CD4-positive, alpha-beta memory T cell (primary cell): ENCODE measurements around the gene FRMPD4. TPM values are rescaled to one million over a fixed set of nuclear protein-coding genes. Genes with fewer than 3 reads are reported as not detected.
"Not testable (repeated sequence)": the region's sequence is repeated elsewhere in the genome, so short reads cannot be mapped to it uniquely, and the experiment has no call there.

Source experiments
- CTCF ChIA-PET: fragments of 350-600 bp; sonication (Branson Sonifier 250); formaldehyde crosslinking; loops from one replicate; lab custom pipeline; 2021; ENCODE audit warnings: inconsistent platforms; ENCODE audit not compliant: partially characterized antibody; lab: Charles Lee
- POLR2A ChIA-PET: fragments of 350-600 bp; sonication (Branson Sonifier 250); formaldehyde crosslinking; loops from one replicate; lab custom pipeline; 2021; ENCODE audit not compliant: partially characterized antibody; lab: Charles Lee
- DNase-seq, 5 donors: peaks; one replicate each; pipeline versions ENCODE4 v3.0.0 to v3.0.0-alpha.2; 2020 to 2022; ENCODE audit warnings: mixed read lengths in 1 of 5
- H3K27ac ChIP-seq: one replicate; pipeline ENCODE4 v1.7.0; 2013; ENCODE audit warnings: low read depth, low read length
- H3K27me3 ChIP-seq: 2 replicates; pipeline ENCODE4 v1.7.0; 2013; ENCODE audit warnings: mild to moderate bottlenecking, low read length, moderate library complexity; ENCODE audit not compliant: insufficient read depth
- H3K36me3 ChIP-seq: 2 replicates; pipeline ENCODE4 v1.7.0; 2013; ENCODE audit warnings: mild to moderate bottlenecking, low read length, moderate library complexity; ENCODE audit not compliant: insufficient read depth
- H3K4me1 ChIP-seq: 2 replicates; pipeline ENCODE4 v1.7.0; 2013; ENCODE audit warnings: mild to moderate bottlenecking, low read length, moderate library complexity; ENCODE audit not compliant: insufficient read depth
- H3K4me3 ChIP-seq, 2 donors: one replicate each; pipeline ENCODE4 v1.7.0; 2013; ENCODE audit warnings: low read length in 2 of 2, mild to moderate bottlenecking in 1 of 2
- H3K9me3 ChIP-seq, 2 donors: one replicate each; pipeline ENCODE4 v1.7.0; 2013; ENCODE audit warnings: low read length in 2 of 2, control low read depth in 1 of 2; ENCODE audit not compliant: control insufficient read depth in 1 of 2
- H3K27ac Mint-ChIP-seq, 7 donors: one replicate each; pipeline ENCODE4 v1.8.0; 2020 to 2021; ENCODE audit warnings: mixed read lengths in 7 of 7, mild to moderate bottlenecking in 6 of 7, inconsistent platforms in 3 of 7, moderate library complexity in 3 of 7
- H3K27me3 Mint-ChIP-seq, 2 donors: one replicate each; pipeline ENCODE4 v1.8.0; 2020 to 2021; ENCODE audit warnings: mixed read lengths in 2 of 2
- H3K36me3 Mint-ChIP-seq, 2 donors: one replicate each; pipeline ENCODE4 v1.8.0; 2020 to 2021; ENCODE audit warnings: mixed read lengths in 2 of 2, inconsistent platforms in 1 of 2, mild to moderate bottlenecking in 1 of 2
- H3K4me1 Mint-ChIP-seq, 4 donors: one replicate each; pipeline ENCODE4 v1.8.0; 2020 to 2021; ENCODE audit warnings: mixed read lengths in 4 of 4, mild to moderate bottlenecking in 1 of 4
- H3K4me3 Mint-ChIP-seq, 8 donors: one replicate each; pipeline ENCODE4 v1.8.0; 2020 to 2021; ENCODE audit warnings: mixed read lengths in 8 of 8, mild to moderate bottlenecking in 7 of 8, moderate library complexity in 6 of 8, inconsistent platforms in 3 of 8
- H3K9me3 Mint-ChIP-seq, 8 donors: one replicate each; pipeline ENCODE4 v1.8.0; 2020 to 2021; ENCODE audit warnings: mixed read lengths in 8 of 8, mild to moderate bottlenecking in 5 of 8, inconsistent platforms in 3 of 8, moderate library complexity in 1 of 8
- intact Hi-C: fragments of 100-400 bp; cut with micrococcal nuclease; formaldehyde crosslinking; loops from one replicate; pipeline ENCODE4 v1.15.1; 2023
- polyA plus RNA-seq, 2 donors: library from polyadenylated mRNA; unstranded; fragments of 300-500 nt; fragmentation: Illumina TruSeq; gene quantifications; one replicate each; pipeline ENCODE4 v1.2.3, GENCODE V29; 2021
- total RNA-seq, 2 experiments: library from RNA; stranded (reverse); gene quantifications; one replicate each; pipeline ENCODE4 v1.2.3, GENCODE V29; 2021

FRMPD4 gene
- total and polyA plus RNA-seq, 4 experiments from 2014 or later = not detected

DNA sequence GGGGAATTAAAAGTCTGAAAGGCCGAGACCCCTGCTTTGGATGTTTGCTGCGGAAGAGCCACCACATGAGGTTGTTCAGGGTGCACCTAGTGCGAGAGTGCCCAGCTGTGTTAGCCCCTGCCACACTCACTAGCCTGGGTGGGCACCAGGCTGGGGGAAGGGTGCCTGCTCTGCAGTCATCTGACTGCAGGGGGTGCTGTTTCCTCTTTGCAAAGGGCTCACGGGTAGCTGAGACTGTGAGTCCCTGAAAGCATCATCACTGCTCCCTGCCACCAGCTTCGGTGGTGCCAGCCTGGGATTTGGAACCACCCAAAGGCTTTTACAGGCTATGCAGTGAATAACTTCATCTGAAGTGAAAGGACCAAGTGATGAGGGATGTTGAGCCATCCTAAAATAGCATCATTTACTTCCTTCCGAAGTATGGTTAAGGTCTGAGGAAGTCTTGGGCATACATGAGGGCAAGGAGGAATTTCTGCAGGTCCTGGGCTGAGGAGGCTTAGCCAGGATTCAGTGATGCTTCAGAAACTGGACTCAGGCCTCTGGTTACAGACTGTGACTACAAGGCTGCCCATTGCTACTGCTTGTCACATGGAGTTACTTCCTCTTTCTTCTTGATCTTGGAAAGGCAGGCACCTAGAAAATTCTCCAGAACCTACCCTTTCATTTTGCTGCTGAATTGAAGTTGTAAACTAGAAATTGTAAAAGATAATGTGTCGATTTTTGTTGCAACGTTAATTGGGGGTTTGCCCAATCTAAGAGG lies 359.7 kb downstream of the FRMPD4 start:
- Mint-ChIP-seq H3K4me3 (no peak overlapping the region), H3K27ac (no peak overlapping the region), H3K9me3 (peaks cover 0 to 2% (median 0%) of the 10 kb centered on the region in 8 donors), H3K27me3 (no peaks in the 10 kb centered on the region), H3K4me1 (no peaks in the 10 kb centered on the region), H3K36me3 (no peaks in the 10 kb centered on the region)
- Histone ChIP-seq H3K36me3 (no peaks in the 10 kb centered on the region), H3K27me3 (no peaks in the 10 kb centered on the region), H3K4me3 (no peak overlapping the region), H3K4me1 (no peaks in the 10 kb centered on the region), H3K27ac (no peak overlapping the region), H3K9me3 (no peaks in the 10 kb centered on the region)
- CTCF ChIA-PET = no interaction called here
- intact Hi-C loops = no loop called here
- DNase-seq = no peak
- POLR2A ChIA-PET = no interaction called here

DNA sequence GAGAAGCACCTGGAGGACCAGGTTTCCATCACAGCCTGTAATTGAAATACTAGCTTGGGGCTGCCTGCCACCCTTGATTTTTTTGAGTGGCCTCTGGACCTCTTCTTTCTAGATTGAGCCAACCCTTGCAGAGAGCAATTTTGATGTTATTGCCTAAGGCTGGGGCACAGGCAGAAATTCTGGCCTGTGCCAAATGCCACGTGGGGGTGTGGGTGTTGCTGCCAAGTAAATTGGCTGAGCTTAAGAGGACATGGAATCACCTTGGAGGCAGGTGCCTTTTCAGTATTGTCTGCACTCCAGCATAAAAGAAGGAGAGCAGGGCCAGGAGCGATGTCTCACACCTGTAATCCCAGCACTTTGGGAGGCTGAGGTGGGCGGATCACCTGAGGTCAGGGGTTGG lies 366.9 kb downstream of the FRMPD4 start:
- H3K27ac Mint-ChIP-seq = no peak overlapping the region
- POLR2A ChIA-PET = no interaction called here

DNA sequence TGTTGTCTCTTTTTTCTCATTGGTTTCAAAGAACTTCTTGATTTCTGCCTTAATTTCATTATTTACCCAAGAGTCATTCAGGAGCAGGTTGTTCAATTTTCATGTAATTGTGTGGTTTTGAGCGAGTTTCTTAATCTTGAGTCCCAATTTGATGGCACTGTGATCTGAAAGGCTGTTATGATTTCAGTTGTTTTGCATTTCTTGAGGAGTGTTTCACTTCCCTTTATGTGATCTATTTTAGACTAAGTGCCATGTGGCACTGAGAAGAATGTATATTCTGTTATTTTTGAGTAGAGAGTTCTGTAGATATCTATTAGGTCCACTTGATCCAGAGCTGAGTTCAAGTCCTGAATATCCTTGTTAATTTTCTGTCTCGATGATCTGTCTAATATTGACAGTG lies 377.1 kb downstream of the FRMPD4 start:
- H3K36me3 ChIP-seq, H3K4me1 Mint-ChIP-seq, H3K4me3 Mint-ChIP-seq, H3K4me1 ChIP-seq, H3K27me3 ChIP-seq, H3K36me3 Mint-ChIP-seq, CTCF ChIA-PET, H3K4me3 ChIP-seq, POLR2A ChIA-PET, DNase-seq, intact Hi-C loops, H3K27ac ChIP-seq, H3K27me3 Mint-ChIP-seq, H3K9me3 ChIP-seq, H3K27ac Mint-ChIP-seq: not testable (repeated sequence)
- H3K9me3 Mint-ChIP-seq = peaks cover 0 to 41% (median 9%) of the 10 kb centered on the region in 8 donors

More for the DNA sequence above, 366.9 kb downstream of the FRMPD4 start:
- no peaks in the 10 kb centered on the region for H3K27me3 ChIP-seq
- CTCF ChIA-PET = no interaction called here
- peaks cover 0 to 6% (median 0%) of the 10 kb centered on the region in 8 donors for H3K9me3 Mint-ChIP-seq
- H3K9me3 ChIP-seq = no peaks in the 10 kb centered on the region
- intact Hi-C loops = no loop called here
- H3K4me3 ChIP-seq = no peak overlapping the region
- H3K27ac ChIP-seq = no peak overlapping the region
- no peak overlapping the region for H3K4me3 Mint-ChIP-seq
- no peaks in the 10 kb centered on the region for H3K4me1 Mint-ChIP-seq
- no peak for DNase-seq
- H3K27me3 Mint-ChIP-seq = no peaks in the 10 kb centered on the region
- H3K36me3 Mint-ChIP-seq = no peaks in the 10 kb centered on the region
- no peaks in the 10 kb centered on the region for H3K36me3 ChIP-seq
- H3K4me1 ChIP-seq = no peaks in the 10 kb centered on the region

DNA sequence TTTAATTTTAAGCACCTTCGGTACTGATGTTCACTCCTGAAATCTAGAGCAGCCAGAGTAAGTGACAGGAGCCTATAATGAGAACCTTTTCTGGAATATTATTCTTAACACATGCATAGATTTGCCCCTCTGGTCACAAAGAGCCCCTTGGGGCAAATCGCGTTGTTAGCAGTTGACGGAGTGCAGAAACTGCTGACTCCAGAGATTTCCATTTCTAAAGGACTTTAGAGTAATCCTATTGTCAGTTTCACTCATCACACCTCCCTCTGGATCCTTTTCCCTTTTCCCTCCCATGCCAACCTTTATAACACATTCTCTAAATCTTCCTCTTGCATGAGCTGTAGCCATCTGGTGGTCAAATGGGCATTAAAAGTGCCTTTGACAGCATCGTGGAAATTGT lies 388.0 kb downstream of the FRMPD4 start:
- Histone ChIP-seq H3K36me3 (no peaks in the 10 kb centered on the region), H3K4me3 (no peak overlapping the region), H3K27me3 (no peaks in the 10 kb centered on the region), H3K4me1 (no peaks in the 10 kb centered on the region), H3K9me3 (no peaks in the 10 kb centered on the region), H3K27ac (no peak overlapping the region)
- peaks cover 0 to 3% (median 0%) of the 10 kb centered on the region in 8 donors for H3K9me3 Mint-ChIP-seq
- POLR2A ChIA-PET = no interaction called here
- no peak overlapping the region for H3K27ac Mint-ChIP-seq
- no peak overlapping the region for H3K4me3 Mint-ChIP-seq
- no peaks in the 10 kb centered on the region for H3K36me3 Mint-ChIP-seq
- no peak for DNase-seq
- no peaks in the 10 kb centered on the region for H3K27me3 Mint-ChIP-seq
- intact Hi-C loops = no loop called here
- no peaks in the 10 kb centered on the region for H3K4me1 Mint-ChIP-seq
- CTCF ChIA-PET = no interaction called here

DNA sequence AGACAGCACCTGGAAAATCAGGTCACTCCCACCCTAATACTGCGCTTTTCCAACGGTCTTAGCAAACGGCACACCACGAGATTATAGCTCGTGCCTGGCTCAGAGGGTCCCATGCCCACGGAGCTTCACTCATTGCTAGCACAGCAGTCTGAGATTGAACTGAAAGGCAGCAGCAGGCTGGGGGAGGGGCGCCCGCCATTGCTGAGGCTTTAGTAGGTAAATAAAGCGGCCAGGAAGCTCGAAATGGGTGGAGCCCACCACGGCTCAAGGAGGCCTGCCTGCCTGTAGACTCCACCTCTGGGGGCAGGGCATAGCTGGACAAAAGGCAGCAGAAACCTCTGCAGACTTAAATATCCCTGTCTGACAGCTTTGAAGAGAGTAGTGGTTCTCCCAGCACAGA lies 399.8 kb downstream of the FRMPD4 start:
- intact Hi-C loops, H3K27ac ChIP-seq, H3K4me1 Mint-ChIP-seq, H3K36me3 ChIP-seq, H3K27ac Mint-ChIP-seq, H3K36me3 Mint-ChIP-seq, H3K4me1 ChIP-seq, H3K4me3 ChIP-seq, H3K4me3 Mint-ChIP-seq, CTCF ChIA-PET, H3K9me3 ChIP-seq, POLR2A ChIA-PET, H3K27me3 ChIP-seq, DNase-seq, H3K27me3 Mint-ChIP-seq: not testable (repeated sequence)
- peaks cover 0 to 13% (median 6%) of the 10 kb centered on the region in 8 donors for H3K9me3 Mint-ChIP-seq

DNA sequence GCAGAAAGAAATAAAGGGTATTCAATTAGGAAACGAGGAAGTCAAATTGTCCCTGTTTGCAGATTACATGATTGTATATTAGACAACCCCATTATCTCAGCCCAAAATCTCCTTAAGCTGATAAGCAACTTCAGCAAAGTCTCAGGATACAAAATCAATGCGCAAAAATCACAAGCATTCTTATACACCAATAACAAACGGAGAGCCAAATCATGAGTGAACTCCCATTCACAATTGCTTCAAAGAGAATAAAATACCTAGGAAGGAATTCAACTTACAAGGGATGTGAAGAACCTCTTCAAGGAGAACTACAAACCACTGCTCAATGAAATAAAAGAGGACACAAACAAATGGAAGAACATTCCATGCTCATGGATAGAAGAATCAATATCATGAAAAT lies 404.0 kb downstream of the FRMPD4 start:
- POLR2A ChIA-PET, H3K27ac ChIP-seq, H3K36me3 Mint-ChIP-seq, H3K9me3 ChIP-seq, H3K36me3 ChIP-seq, H3K27me3 Mint-ChIP-seq, H3K27me3 ChIP-seq, intact Hi-C loops, H3K4me1 Mint-ChIP-seq, H3K4me3 Mint-ChIP-seq, DNase-seq, H3K27ac Mint-ChIP-seq, CTCF ChIA-PET, H3K4me3 ChIP-seq, H3K4me1 ChIP-seq: not testable (repeated sequence)
- H3K9me3 Mint-ChIP-seq = peaks cover 0 to 15% (median 7%) of the 10 kb centered on the region in 8 donors

DNA sequence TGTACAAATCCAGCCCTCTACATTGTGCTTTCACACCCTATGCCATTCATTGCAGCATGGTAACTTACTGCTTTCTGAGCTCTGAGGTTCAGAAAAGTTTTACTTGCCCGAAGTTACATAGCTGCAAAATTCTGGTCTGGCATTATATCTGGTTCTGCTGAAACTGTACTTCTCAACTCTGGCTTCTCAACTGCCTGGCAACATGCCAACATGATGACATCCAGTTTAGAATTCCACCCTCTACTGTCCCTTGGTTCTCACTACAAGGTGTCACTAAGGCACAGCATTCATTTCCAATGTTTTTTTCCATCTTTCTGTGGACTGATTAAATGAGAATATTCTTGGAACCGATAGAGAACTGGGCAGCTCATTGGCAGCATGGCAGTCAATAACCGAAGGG lies 410.1 kb downstream of the FRMPD4 start:
- no peaks in the 10 kb centered on the region for H3K36me3 ChIP-seq
- DNase-seq = no peak
- H3K4me1 ChIP-seq = no peaks in the 10 kb centered on the region
- no peak overlapping the region for H3K4me3 ChIP-seq
- H3K36me3 Mint-ChIP-seq = no peaks in the 10 kb centered on the region
- H3K4me3 Mint-ChIP-seq = no peak overlapping the region
- no peak overlapping the region for H3K27ac ChIP-seq
- no peaks in the 10 kb centered on the region for H3K4me1 Mint-ChIP-seq
- no peaks in the 10 kb centered on the region for H3K9me3 ChIP-seq
- H3K27me3 ChIP-seq = no peaks in the 10 kb centered on the region
- no peaks in the 10 kb centered on the region for H3K27me3 Mint-ChIP-seq
- peaks cover 0 to 5% (median 0%) of the 10 kb centered on the region in 8 donors for H3K9me3 Mint-ChIP-seq
- H3K27ac Mint-ChIP-seq = no peak overlapping the region
- POLR2A ChIA-PET = no interaction called here
- CTCF ChIA-PET = no interaction called here
- intact Hi-C loops = no loop called here
